ENCODE data around the gene SMAD3.

DNA sequence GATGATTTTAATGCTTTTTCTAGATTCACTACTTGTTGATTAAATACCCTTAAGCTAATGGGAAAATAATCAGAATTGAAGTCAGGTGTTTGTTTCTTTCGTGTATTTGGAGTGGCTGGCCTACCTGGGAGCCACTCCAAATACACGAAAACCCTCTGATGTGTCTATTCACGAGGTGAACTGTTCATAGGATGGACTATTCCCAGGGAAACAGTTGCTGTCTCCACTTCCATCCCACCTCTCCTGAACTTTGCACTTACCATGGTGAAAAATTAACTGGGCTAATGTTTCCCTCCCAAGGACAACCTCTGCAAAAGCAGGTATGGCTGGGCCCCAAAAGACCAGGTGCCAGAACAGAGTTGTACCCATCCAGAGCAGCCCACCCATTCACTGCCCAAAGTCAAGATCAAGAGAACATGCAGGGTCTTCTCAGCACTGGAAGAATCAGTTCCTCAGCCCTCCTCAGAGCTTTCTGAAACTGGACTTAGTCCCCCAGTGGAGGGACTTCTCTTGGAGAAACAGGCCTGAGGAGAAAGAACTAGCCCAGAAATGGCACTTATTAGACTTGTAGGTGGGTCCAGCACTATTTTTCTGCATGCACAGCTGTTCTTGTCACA, 2.9 kb upstream of the SMAD3 start:
- no peak for TF ChIP-seq POLR2A (IDR thresholded peaks at IDR 0.05)
- TF ChIP-seq, protein P1, sequence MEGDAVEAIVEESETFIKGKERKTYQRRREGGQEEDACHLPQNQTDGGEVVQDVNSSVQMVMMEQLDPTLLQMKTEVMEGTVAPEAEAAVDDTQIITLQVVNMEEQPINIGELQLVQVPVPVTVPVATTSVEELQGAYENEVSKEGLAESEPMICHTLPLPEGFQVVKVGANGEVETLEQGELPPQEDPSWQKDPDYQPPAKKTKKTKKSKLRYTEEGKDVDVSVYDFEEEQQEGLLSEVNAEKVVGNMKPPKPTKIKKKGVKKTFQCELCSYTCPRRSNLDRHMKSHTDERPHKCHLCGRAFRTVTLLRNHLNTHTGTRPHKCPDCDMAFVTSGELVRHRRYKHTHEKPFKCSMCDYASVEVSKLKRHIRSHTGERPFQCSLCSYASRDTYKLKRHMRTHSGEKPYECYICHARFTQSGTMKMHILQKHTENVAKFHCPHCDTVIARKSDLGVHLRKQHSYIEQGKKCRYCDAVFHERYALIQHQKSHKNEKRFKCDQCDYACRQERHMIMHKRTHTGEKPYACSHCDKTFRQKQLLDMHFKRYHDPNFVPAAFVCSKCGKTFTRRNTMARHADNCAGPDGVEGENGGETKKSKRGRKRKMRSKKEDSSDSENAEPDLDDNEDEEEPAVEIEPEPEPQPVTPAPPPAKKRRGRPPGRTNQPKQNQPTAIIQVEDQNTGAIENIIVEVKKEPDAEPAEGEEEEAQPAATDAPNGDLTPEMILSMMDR (IDR thresholded peaks at IDR 0.05), result no peak
